Stimulated activated CD4-positive, alpha-beta T cell treated with anti-CD3 and anti-CD28 coated beads, Interleukin-15, amount 100 ng/mL, for 1 hour (primary cell): Measurements from ENCODE around the gene FKBP7.
"Not testable (repeated sequence)": the region's sequence is repeated elsewhere in the genome, so short reads cannot be mapped to it uniquely, and the experiment has no call there.

Source experiments
- DNase-seq, 2 donors: peaks; one replicate each; pipeline ENCODE4 v3.0.0-alpha.2; 2020; ENCODE audit warnings: low read depth in 1 of 2, low spot score in 1 of 2

Gene FKBP7, protein sequence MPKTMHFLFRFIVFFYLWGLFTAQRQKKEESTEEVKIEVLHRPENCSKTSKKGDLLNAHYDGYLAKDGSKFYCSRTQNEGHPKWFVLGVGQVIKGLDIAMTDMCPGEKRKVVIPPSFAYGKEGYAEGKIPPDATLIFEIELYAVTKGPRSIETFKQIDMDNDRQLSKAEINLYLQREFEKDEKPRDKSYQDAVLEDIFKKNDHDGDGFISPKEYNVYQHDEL

DNA sequence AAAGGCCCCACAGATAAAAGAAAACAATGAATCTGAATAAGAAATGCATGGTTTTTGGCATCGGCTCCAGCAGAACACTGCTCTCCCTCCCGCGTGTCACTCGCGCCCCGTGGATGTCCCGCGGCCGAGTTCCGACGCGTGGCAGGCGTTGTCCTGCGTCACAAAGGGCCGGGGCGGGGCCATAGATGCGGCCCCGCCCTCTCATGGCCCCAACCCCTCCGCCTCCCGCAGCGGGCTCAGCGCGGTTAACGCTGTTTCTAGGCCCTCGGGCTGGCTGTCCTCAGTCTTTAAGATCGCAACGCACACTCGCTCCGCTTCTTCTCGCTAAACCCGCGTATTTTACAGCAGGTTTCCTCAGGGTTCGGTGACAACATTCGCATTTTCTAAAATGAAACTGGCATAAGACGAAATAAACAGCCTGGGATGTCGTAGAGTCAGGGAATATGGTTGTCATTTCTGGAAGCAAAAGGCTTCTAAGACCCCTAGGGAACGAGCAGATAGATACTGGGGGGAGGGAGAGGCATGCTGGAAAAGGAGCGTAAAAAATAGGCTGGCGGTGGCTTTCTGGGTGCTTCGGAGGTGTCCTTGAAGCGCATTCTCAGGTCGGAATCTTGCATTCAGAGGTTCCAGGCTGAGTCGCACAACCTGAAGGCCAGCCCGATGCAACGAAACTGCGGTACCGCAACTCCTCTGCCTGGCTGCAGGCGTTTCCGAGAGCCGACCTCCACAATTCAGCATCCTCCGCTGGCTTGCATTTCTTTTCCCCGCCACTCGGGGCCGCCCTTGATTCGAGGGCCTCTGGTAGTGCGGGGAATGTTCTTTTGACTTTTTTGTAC lies at the start of gene FKBP7:
Gene FKBP7, minus strand, starts transcription at position 162 of the 836 bp plus-strand sequence. Its CDS starts 101 bp downstream, at position 61.
- peak; percentile 71 to 73 for DNase-seq

DNA sequence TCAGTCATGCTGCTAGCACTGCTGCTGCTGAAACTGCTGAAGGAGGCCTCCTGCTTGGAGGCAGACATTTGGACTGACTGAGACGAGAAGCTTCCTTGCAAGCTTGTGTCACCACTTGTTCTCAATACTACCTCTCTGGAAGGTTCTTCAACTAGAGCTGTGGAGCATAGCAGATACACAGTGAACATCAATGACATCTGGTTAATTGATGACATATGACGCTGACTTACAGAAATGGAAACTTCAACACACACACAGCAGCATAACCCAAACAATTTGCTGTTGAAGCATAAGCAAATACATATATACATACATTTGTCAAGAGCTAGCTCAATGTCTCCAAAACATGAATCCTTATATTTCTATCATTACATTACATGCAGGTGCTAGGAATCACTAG lies 49.2 kb upstream of the FKBP7 start:
- DNase-seq = no peak

GRCh38 chr2:178526256-178526655 lies 47.9 kb upstream of the FKBP7 start:
- no peak for DNase-seq

DNA sequence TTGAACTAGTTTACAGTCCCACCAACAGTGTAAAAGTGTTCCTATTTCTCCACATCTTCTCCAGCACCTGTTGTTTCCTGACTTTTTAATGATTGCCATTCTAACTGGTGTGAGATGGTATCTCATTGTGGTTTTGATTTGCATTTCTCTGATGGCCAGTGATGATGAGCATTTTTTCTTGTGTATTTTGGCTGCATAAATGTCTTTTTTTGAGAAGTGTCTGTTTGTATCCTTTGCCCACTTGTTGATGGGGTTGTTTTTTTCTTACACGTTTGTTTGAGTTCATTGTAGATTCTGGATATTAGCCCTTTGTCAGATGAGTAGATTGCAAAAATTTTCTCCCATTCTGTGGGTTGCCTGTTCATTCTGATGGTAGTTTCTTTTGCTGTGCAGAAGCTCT lies 47.1 kb upstream of the FKBP7 start:
- not testable (repeated sequence) for DNase-seq

- DNase-seq = not testable (repeated sequence)
Measured at GRCh38 chr2:178525010-178525409, 46.6 kb upstream of the FKBP7 start.

DNA sequence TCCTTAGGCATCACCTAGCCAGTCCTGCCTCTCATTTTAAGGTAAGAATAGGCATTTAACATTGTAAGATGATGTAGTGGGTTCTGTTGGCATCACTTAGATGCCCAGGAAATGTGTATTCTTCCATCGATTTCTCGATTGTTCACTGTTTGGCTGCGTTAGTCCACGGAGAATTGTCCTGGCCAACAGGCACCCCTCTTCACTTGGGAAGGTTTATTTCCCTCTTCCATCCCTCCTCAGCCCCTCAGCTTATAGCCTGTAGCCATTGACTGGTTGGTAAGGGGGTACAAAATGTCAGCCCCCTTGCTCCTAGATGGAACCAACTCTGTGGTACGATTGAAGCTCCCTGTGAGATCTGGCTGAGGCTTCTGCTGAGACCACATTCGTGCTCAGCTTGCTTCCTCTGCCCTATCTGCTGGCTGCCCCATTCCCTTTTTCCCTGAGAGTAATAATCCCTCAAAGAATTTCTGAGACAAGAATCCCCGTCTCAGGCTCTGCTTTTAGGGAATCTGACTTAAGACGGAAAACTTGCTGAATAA lies 45.3 kb upstream of the FKBP7 start:
- DNase-seq = no peak

DNA sequence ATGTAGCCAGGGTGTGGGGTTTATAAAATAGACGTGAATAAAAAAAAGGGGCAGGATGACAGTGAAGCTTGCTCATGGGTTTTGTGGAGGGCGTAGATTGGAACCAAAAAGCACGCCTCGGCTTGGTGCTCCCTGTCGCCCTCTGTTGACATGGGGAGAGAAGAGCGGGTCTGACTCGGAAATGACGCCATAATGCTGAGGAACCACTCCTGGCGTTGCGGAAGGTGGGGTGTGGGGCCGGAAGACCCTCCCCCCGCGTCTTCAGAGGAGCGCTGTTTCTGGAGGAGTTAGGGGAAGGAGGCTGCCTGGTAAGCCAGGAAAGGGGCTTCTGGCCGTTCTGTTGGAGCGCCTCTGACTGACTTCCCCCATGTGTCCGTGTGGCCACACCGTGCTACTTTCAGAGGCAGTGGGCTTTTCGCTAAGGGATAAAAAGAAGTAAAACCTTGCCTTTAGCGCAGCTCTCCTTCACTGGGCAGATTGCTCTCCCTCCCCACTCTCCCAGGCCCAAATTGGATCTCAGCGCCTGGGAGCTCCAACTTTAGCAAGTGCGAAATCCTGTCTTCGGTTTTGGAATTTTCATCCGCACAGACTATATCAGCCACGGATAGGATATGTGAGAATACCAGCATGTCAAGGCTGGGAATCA lies 44.7 kb upstream of the FKBP7 start:
- peak; percentile 54 to 59 for DNase-seq

- DNase-seq = no peak
Measured at GRCh38 chr2:178521304-178522150, 43.1 kb upstream of the FKBP7 start.

DNA sequence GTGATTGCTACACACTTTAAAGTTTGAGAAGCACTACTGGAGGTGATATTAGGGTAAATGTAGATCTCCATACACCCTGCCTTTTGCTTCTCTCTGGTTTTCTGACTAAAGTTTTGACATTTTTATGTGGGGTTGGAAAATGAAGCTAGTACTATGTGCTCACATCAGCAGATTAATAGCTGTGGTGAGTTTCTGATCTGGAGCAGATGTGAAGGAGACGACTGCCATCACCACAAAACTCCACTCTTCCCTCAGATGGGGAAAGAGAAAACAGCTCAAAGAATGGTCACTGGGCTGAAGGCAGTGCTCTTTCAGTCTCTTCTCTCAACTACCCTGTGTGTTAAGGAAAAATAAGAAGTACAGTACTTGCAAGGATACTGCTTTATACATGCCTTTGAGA lies 39.1 kb upstream of the FKBP7 start:
- no peak for DNase-seq

- DNase-seq = no peak
Measured at GRCh38 chr2:178514664-178515063, 36.3 kb upstream of the FKBP7 start.

DNA sequence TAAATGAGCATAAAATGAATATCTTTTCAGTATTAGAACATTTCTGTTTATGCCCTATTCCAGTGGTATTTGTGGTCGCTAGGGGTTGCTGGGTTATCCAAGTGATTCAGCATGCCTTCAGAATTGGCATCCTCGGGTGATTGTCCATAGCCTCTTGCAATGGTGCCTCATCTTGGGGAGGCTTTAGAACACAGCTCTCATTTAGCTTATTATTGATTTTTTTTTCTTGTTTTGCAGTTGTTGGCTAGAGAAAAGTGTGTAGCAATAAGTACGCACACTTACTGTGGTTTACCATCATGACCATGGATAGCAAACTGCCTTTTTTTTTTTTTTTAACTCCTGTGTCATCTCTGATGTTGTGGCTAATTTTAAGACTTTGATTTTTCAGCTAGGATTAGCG lies 35.5 kb upstream of the FKBP7 start:
- DNase-seq = no peak

- no peak for DNase-seq
Measured at GRCh38 chr2:178512484-178512883, 34.1 kb upstream of the FKBP7 start.

- no peak for DNase-seq
Measured at GRCh38 chr2:178510384-178510783, 32.0 kb upstream of the FKBP7 start.

DNA sequence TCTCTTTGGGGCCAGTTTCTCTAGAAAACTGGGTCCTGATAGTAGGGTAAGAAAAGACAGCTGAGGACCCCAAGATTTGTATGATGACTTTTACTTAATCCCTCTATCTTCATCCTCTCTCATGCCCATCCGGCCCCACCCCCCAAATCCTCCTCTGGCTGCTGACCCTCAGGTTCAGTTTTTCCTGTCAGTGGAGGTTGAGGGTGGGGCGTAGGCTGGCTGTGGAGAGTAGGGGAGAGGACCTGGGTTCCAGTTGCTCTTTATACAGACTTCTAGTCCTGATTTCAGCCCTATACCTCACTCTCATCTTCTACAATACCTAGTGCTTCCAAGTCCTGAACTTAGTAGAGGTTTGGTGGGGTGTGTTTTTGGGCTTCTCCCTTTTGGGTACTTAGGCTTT lies 30.2 kb upstream of the FKBP7 start:
- no peak for DNase-seq

DNA sequence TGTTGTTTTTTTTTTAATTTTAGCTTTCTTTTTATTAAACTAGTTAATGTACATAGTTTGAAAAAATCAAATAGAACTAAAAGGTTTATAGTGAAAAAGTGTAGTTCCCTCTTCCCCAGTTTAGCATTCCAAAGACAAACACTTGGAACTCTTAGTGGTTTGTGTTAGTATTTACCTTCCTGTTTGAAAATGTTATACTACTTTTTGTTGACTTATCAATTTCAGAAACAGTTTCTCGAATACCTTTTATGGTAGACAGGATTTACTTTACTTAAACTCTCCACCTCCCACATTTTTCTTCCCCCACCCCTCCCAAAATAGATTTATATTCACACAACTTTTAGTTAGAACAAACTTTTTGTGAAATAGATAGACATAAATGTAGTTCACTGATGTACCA lies 28.5 kb upstream of the FKBP7 start:
- no peak for DNase-seq

DNA sequence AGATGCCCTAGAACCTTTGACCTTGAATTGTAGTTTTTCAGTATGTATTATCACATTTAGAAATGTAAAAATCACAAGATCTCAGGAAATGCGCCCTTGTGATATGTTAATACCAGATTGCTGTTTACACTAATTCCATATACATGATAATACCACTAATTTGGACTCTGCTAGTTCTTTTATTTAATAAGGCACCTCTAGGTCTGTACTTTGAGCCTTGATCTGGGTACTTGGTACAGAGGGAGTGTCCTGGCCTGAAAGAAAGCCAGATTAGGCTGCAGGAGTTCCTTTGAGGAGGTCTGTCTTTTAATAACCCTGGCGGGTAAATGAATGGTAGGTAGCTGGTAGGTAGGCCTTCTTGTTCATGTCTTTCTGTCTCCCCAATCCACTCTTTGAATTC lies 28.1 kb upstream of the FKBP7 start:
- no peak for DNase-seq

DNA sequence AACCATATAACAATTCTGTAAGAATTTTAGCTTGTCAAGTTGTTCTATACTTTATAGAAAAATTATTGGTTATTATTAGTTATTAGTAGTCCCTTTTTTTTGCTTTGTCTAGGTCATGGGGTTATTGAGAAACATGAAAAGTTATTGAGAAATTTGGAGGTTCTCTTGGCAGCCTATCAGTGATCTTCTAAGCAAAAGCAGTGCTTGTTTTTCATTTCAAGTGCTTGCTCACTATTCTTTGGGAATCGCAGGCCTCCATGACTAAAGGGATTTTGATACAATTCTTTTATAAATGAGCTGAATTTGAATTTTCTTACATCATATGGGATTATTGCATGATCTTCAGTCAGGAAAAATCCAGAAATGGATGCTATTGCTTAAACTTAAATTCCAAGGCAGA lies 27.7 kb upstream of the FKBP7 start:
- no peak for DNase-seq

DNA sequence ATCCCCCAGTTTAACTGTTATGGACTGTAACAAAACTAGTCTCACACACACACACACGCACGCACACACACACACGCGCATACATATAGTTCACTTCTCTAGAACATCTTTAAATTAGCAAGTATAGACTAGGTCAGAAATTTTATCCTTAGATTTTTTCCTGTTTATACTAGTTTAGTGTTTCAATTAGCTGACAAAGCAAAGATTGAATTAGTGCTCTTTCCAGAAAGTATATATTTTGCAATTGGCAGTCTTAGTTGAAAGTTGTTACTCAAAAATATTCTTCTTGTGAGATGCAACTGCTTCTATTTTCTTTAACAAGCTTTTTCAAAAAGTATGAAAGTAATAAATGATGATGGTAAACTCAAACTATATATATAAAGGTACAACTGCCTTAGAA lies 24.4 kb upstream of the FKBP7 start:
- DNase-seq = no peak

DNA sequence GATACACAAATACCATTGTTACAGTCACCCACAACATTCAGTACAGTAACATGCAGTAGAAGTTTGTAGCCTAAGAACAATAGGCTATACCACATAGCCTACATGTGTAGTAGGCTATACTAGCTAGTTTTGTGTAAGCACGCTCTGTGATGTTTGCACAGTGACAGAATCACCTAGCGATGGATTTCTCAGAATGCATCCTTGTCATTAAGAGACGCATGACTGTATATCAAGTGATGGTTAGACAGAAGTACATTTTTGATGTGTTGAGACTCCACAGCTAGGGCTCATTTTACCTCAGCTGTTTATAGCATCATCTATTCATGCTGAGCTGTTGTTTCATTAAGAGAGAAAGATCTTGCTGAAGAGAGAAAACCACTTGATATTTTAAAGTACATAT lies 21.2 kb upstream of the FKBP7 start:
- no peak for DNase-seq

DNA sequence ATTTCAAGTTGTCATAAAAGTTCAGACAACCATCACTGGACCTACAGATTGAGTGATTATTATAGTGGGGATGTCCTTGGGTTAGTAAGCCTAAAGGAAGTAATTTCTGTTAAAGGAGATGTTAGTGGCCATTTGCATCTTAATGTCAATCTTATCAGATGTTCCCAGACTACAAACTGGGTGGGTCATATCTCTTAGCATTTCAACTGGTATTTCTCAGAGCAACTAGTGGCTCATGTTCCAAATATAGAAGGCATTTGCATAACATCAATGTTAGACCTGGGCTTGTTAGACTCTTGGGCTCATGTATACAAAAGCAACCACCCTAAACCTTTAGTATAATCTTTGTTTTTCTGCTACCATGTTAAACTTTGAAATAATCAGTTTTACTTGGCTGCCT lies 19.7 kb upstream of the FKBP7 start:
- DNase-seq = no peak

DNA sequence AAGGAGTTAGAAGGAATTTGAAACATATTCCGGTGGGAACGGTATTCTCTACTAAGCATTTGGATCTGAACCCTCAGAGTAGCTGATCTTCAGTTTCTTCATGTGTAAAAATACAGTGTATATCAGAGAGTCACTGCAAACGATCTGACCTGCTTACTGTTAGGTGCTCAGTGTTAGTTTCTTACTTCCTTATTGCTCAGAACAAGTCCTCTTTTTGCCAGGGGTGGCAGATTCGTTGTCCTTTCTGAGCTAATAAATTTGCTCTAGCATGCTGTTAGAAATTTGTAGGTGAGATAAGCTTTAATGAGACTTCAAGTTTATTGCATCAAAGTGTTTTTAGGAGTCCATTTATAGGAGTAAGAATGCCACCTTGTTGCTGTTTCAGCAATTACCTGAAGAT lies 17.6 kb upstream of the FKBP7 start:
- DNase-seq = no peak
